ENCODE data around the gene DCUN1D2.
"Not testable (repeated sequence)": the region's sequence is repeated elsewhere in the genome, so short reads cannot be mapped to it uniquely, and the experiment has no call there.

Gene DCUN1D2

GRCh38 chr13:113464476-113464875, 26.0 kb downstream of the DCUN1D2 start:
- no peak for DNase-seq (ENCODE audit: low read depth)

- no peak for DNase-seq (ENCODE audit: low read depth)
Measured at GRCh38 chr13:113461022-113461751, 29.3 kb downstream of the DCUN1D2 start.

- no peak for DNase-seq (ENCODE audit: low read depth)
Measured at GRCh38 chr13:113460599-113460998, 29.9 kb downstream of the DCUN1D2 start.

GRCh38 chr13:113460064-113460555, 30.4 kb downstream of the DCUN1D2 start:
- no peak for DNase-seq (ENCODE audit: low read depth)

- no peak for DNase-seq (ENCODE audit: low read depth)
Measured at GRCh38 chr13:113458253-113459065, 32.1 kb downstream of the DCUN1D2 start.

GRCh38 chr13:113457510-113457909, 33.0 kb downstream of the DCUN1D2 start:
- no peak for DNase-seq (ENCODE audit: low read depth)

GRCh38 chr13:113456116-113456702, 34.3 kb downstream of the DCUN1D2 start:
- no peak for DNase-seq (ENCODE audit: low read depth)

GRCh38 chr13:113455384-113455783, 35.1 kb downstream of the DCUN1D2 start:
- DNase-seq (ENCODE audit: low read depth), result no peak

- no peak for DNase-seq (ENCODE audit: low read depth)
Measured at GRCh38 chr13:113454936-113455335, 35.6 kb downstream of the DCUN1D2 start.

- DNase-seq (ENCODE audit: low read depth), result no peak
Measured at GRCh38 chr13:113452942-113453901, 37.3 kb downstream of the DCUN1D2 start, which contains the start of gene ADPRHL1. ADPRHL1 (minus strand) TSS chr13:113453488; CDS start chr13:113453437, 51 bp downstream.

- DNase-seq (ENCODE audit: low read depth), result no peak
Measured at GRCh38 chr13:113452466-113452865, 38.0 kb downstream of the DCUN1D2 start.

GRCh38 chr13:113451951-113452421, 38.5 kb downstream of the DCUN1D2 start:
- DNase-seq (ENCODE audit: low read depth), result no peak

- DNase-seq (ENCODE audit: low read depth), result not testable (repeated sequence)
Measured at GRCh38 chr13:113450861-113451620, 39.5 kb downstream of the DCUN1D2 start.

- not testable (repeated sequence) for DNase-seq (ENCODE audit: low read depth)
Measured at GRCh38 chr13:113450348-113450744, 40.2 kb downstream of the DCUN1D2 start.

GRCh38 chr13:113449693-113450347, 40.7 kb downstream of the DCUN1D2 start:
- DNase-seq (ENCODE audit: low read depth), result no peak

- no peak for DNase-seq (ENCODE audit: low read depth)
Measured at GRCh38 chr13:113448885-113449692, 41.4 kb downstream of the DCUN1D2 start.

GRCh38 chr13:113448545-113448884, 42.0 kb downstream of the DCUN1D2 start:
- DNase-seq (ENCODE audit: low read depth), result no peak

- DNase-seq (ENCODE audit: low read depth), result no peak
Measured at GRCh38 chr13:113447596-113447995, 42.9 kb downstream of the DCUN1D2 start.

- DNase-seq (ENCODE audit: low read depth), result no peak
Measured at GRCh38 chr13:113446488-113446854, 44.0 kb downstream of the DCUN1D2 start.
